GM23248 (cell line): ENCODE measurements around the gene HLA-B.

ENCODE experiments used
- EZH2 ChIP-seq: fragments of 200-600 bp; sonication (generic); IDR thresholded peaks from 2 replicates; pipeline ENCODE4 v1.6.1; 2018; ENCODE audit warnings: antibody characterized with exemption, mild to moderate bottlenecking; ENCODE audit not compliant: insufficient read depth, poor library complexity, severe bottlenecking
- EZH2phosphoT487 ChIP-seq: fragments of 200-600 bp; sonication (generic); IDR thresholded peaks from 2 replicates; pipeline ENCODE4 v1.6.1; 2018; ENCODE audit warnings: antibody characterized with exemption, moderate library complexity, mild to moderate bottlenecking, low read depth; ENCODE audit not compliant: insufficient read depth

GRCh38 chr6:31378721-31379103 lies 21.7 kb upstream of the HLA-B start:
- TF ChIP-seq EZH2 (no peak), EZH2phosphoT487 (no peak)
